COLO829 (cell line): ENCODE measurements around the gene PIANP.
A peak's percentile ranks its signal among the peaks of the same experiment; 100 is the strongest.
"Not testable (repeated sequence)": the region's sequence is repeated elsewhere in the genome, so short reads cannot be mapped to it uniquely, and the experiment has no call there.

ENCODE experiments used
- DNase-seq: peaks from one replicate; pipeline ENCODE4 v3.0.0; 2012; ENCODE audit warnings: low spot score

PIANP gene, protein sequence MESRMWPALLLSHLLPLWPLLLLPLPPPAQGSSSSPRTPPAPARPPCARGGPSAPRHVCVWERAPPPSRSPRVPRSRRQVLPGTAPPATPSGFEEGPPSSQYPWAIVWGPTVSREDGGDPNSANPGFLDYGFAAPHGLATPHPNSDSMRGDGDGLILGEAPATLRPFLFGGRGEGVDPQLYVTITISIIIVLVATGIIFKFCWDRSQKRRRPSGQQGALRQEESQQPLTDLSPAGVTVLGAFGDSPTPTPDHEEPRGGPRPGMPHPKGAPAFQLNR

DNA sequence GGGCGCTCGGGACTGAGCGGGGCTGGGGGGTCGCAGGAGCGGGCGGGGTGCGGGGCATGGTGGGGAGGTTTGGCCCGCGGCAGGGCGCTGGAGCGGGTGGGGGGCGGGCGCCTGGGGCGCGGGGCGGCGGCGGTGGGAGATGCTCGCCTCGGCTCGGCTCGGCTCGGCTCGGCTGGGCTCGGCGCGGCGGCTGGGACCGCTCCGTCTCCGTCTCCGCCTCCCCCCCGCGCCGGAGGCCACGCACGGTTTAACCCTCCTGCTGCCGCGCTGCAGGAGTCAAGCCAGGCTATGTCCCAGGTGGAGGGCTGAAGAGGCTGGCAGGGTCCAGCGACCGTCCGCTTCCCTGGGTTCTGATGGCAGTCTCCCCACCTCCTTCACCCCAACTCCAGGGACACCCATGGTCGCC lies at the start of gene PIANP:
PIANP (minus strand) TSS at position 170 of the 406 bp plus-strand sequence. CDS start 2,754 bp downstream, outside the sequence.
- DNase-seq = no peak

DNA sequence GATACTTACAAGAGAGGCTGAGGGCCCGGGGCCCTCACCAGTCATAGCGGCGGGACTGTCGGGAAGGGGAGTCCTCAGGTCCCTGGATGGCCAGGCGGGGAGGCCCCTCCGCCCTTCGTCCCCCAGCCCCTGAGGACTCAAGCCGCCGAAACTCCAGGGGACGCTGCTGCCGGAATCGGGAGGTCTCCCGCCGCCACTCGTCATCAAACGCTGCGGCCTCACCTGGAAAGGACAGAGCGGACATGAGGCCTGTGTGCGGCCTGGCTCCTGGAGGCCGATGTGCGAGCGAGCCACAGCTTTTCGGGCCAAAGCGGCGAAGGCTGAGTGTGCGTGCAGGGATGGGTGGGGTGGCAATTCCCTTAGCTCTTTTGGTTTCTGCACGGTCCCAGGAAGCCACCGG lies 48.1 kb upstream of the PIANP start:
- no peak for DNase-seq

DNA sequence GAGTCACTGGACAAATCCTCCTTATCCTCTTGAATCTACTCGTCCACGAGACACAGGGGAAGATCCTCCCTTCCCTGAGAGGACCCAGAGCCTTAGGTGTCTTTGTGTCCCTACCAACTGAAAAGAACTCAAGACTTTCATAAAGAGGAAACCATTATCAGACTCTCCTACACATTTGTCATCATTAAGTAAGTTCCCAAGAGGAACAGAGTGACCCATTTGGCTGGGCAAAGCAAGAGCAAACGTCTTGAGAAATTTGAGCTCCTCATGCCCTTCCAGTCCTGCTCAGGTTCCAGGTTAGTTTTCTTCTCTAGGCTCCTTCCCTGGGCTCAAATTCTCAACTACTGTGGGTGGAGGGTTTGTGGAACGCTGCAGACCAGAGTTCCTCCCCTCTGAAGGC lies 46.6 kb upstream of the PIANP start:
- no peak for DNase-seq

DNA sequence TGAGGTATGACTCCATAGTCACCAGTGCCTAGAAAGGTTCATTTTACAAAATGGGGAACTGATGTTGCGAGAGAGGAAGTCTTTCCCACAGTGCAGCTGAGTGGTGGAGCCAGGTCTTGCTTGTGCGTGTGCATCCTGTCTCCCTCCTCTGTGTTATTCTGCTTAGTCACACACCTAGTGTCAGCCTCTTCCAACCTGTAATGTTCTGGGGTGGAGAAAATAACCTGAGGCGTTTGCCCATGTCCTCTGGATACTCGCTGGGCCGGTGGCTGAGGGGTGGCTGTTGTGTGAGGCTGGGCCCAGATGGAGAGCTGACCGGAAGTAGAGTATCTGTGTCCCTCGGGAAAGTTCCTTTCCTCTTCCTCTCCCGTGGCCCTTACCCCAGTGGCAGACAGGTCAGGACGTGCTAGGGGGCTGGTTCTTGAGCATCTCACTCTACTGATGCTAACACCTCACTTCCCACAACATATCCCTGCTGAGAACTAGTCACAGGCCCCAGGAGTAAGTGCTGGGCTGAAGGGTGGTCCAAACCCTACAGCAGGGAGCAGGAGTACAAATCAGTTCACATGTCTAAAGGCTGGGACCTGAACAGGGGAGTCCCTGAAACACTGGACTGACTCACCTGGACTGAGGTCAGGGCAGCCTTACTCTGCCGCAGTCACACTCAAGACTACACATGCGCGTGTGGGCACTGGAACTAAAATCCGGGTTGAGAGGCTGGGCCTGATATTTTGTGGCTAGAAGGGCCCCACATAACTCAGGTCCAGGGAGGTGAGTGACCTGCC lies 45.3 kb upstream of the PIANP start:
- no peak for DNase-seq

DNA sequence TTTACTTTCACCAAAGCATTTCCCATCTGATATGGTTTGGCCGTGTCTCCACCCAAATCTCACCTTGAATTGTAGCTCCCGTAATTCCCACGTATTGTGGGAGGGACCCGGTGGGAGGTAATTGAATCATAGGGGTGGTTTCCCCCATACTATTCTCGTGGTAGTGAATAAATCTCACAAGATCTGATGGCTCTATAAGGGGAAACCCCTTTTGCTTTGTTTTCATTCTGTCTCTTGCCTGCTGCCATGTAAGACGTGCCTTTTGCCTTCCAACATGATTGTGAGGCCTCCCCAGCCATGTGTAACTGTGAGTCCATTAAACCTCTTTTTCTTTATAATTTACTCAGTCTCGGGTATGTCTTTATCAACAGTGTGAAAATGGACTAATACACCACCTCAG lies 42.7 kb upstream of the PIANP start:
- not testable (repeated sequence) for DNase-seq

DNA sequence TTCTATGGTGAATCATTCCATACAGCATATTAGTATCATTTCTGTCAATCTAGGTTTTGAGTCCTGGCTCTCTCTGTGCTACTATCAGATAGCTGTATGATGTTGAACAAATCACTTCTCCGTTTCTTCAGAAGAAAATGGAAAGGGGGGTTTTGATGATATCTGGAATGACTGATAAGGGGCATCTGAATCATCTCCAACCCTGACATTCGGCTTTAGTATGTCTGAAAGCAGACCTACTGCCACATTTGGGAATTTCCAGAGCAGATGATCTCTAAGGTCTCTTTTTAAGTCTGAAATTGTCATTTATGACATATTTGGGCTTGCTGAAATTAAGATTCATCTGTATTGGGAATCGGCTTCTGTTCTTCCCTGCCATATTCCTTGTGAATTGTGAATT lies 42.2 kb upstream of the PIANP start:
- no peak for DNase-seq

DNA sequence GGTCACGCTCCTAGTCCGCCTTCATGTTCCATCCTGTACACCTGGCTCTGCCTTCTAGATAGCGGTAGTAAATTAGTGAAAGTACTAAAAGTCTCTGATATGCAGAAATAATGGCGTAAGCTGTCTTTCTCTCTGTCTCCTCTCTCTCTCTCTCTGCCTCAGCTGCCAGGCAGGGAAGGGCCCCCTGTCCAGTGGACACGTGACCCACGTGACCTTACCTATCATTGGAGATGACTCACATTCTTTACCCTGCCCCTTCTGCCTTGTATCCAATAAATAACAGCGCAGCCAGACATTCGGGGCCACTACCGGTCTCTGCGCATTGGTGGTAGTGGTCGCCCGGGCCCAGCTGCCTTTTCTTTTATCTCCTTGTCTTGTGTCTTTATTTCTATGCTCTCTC lies 41.5 kb upstream of the PIANP start:
- not testable (repeated sequence) for DNase-seq

DNA sequence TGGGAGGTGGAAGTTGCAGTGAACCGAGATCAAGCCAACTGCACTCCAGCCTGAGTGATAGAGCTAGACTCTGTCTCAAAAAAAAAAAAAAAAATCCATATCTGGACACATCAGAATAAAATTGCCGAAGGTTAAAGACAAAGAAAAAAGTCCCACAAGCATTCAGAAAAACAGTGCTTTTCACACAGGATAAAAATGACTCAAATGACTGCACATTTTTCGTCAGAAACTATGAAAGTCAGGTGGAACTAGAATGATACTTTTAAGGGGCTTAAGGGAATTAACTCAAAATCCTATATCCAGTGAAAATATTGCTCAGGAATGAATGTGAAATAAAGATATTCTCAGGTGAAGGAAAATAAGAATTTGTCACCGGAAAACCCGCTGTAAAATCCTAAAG lies 36.1 kb upstream of the PIANP start:
- DNase-seq = no peak

DNA sequence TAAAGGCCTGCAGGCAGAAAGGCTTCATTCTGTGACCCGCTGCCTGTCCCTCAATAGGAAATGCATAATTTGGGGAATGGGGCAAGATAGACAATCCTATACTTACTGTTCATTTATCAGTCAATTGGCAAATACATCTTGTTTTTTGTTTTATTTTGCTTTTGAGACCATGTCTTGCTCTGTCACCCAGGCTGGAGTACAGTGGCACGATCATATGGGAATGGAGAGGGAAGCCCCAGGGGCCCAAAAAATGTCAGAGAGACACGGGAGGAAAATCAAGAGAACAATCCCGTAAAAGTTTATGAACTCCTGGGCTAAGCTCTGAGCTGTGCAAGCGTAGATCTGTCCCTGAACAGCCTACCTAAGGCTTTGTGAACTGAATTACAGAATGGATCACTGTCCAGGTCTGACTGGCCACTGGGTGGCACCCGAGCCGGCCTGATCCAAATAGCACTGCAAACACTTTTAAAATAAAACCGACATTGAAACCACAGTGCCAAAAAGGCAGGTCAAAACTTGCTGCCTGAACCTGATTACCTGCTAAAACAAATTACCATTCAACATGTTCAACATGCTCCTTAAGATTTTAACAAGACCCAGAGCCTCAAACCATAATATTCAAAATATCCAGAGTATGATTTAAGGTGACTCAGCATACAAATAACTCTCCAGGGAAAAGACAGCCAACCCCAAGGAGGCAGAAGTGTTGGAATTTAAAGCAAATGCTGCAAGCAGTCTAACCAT lies 35.0 kb upstream of the PIANP start:
- no peak for DNase-seq

DNA sequence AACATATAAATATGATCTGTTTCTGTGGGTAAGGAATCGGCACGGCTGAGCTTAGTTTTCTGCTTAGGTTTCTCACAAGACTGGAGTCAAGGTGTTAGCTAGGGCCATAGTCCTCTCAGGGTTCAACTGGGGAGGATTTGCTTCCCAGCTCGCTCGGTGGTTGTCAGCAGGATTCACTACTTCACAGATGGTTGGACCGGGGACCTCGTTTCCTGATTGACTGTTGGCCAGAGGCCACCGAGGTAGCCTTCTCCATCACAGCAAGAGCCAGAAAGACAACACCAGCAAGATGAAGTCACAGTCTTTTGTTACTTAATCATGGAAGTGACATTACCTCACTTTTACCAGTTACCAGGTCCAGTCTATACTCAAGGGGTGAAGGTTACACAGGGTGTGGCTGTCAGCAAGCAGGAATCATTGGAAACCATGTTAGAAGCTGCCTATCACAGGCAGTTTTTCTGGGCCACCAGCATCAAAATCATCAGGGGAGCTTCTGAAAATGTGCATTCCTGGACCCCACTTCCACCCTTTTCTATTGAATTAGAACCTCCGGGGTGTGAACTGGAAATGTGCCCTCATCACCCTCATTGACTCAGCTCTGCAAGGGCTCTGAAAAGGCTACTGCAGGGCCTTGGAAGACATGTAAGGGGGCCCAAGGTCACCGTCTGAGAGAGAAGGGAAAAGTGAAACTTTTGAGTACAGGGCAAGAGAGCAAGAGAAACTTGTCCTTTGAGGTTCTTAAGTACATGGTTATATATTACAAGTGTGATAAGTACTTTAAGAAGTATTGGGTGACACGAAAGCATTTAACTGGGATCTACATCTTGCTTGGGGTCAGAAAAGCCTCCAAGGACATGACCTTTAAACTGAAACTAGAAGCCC lies 34.1 kb upstream of the PIANP start:
- no peak for DNase-seq

DNA sequence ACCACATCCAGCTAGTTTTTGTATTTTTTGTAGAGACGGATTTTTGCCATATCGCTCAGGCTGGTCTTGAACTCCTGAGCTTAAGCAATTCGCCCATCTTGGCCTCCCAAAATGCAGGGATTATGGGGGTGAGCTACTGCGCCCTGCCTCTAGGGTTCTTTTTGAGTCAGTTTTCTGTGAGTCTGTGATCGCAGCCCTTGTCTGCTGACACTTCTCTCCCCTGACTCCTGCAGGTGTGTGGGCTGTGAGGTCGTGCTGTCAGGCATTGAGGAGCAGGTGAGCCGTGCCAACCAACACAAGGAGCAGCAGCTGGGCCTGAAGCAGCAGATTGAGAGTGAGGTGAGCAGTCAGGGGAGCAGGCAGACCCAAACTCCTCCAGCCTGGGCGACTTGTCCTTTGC lies 29.6 kb upstream of the PIANP start:
- no peak for DNase-seq

DNA sequence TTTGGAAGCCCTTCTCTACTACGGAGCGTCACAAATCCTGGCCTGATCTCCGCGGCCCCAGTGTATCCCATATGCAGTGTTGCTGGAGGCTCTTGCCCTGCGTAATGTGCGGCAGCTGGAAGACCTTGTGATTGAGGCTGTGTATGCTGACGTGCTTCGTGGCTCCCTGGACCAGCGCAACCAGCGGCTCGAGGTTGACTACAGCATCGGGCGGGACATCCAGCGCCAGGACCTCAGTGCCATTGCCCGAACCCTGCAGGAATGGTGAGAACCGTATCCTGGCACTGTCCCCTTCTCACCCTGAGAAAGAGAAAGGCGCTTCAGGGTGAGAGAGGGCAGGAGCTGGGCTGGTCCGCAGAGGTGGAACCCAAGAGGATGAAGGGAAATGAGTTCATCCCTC lies 28.6 kb upstream of the PIANP start:
- DNase-seq = no peak

DNA sequence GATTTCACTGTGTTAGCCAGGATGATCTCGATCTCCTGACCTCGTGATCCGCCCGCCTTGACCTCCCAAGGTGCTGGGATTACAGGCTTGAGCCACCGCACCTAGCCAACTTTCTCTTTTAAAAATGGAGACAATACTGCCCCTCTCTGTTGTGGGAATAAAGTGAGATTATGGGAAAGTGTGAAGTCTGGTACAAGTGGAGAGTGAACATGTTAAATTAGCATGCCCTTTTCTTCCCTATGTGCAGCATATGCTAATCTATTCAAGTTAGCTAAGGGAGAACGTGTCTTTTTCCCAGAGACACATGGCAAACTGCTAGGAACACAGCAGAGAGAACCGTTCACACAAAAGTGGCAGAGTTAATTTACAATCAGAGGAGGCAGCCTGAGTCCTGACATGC lies 24.7 kb upstream of the PIANP start:
- no peak for DNase-seq

DNA sequence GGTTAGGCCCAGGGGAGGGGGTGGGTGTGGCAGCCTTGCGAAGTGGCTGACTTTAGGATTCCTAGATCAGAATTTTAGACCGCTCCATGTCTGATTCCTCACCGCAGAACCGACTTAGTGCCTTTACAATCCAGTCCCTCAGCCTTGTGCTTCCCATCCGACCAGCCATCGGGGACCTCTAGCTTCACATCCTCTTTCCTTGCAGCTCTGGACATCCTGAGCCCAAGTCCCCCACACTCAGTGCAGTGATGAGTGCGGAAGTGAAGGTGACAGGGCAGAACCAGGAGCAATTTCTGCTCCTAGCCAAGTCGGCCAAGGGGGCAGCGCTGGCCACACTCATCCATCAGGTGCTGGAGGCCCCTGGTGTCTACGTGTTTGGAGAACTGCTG lies 23.8 kb upstream of the PIANP start:
- no peak for DNase-seq

DNA sequence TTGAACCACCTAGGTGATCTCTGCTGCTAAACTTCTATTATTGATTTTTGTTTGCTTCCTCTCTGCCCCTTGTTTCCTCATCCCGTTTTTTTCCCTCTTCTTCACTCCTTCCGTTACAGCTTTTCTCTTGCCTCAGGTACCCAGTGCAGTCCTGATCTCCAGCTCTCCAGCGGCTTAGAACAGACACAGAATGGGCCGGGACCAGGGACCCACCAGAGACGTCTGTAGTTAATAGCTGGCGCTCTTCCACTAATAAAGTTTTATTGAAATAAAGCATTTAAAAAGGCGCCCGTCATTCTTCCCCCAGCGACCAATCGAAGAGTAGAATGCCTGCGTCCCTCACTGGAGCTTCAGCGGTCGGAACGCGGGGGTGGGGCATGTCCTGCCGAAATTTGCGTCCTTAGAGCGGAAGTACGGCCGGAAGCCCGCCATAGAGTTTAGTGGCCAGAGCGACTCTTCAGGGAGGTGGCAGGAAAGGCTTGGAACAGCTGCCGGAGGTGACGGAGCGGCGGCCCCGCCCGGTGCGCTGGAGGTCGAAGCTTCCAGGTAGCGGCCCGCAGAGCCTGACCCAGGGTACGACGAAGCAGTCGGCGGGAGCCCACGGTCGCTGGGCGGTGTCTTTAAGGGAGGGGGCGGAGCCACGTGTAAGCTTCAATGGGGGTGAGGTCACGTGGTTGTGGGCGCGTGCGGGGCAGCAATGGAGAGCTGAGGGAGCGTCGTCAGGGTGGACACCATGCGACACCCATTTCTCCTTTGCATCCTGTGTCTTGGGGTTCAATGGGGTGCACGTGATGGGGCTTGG lies 23.2 kb upstream of the PIANP start, which contains the start of gene COPS7A:
COPS7A (plus strand) TSS at position 440 of the 802 bp plus-strand sequence. CDS start 611 bp downstream, outside the sequence.
- peak; percentile 98 for DNase-seq

DNA sequence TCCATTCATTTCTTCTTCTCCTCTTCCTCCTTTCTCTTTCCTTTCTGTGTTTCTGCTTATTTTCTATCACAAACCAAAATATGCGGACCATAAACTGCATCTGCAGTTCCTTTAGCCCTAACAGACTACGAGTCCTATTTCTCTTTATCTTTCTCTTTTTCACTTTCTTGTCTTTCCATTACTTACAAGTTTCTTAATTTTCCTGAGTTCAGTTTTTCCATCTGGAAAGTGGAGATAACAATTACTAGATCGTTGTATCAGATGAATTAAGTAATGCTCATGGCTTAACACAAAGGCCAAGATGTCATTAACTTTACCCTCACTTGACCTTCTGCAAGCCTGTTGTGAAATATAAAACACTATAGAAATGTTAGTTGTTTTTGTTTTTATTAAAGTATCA lies 22.2 kb upstream of the PIANP start:
- DNase-seq = no peak

DNA sequence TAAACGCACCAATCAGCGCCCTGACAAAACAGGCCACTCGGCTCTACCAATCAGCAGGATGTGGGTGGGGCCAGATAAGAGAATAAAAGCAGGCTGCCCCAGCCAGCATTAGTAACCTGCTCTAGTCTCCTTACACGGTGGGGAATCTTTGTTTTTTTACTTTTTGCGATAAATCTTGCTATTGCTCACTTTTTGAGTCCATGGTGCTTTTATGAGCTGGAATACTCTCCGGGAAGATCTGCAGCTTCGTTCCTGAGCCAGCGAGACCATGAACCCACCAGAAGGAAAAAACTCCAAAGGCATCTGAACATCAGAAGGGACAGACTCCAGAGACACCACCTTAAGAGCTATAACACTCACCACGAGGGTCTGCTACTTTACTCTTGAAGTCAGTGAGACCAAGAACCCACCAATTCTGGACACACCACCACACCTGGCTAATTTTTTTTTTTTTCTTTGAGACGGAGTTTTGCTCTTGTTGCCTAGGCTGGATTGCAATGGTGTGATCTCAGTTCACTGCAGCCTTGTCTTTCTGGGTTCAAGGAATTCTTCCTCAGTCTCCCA lies 16.3 kb upstream of the PIANP start:
- DNase-seq = no peak

DNA sequence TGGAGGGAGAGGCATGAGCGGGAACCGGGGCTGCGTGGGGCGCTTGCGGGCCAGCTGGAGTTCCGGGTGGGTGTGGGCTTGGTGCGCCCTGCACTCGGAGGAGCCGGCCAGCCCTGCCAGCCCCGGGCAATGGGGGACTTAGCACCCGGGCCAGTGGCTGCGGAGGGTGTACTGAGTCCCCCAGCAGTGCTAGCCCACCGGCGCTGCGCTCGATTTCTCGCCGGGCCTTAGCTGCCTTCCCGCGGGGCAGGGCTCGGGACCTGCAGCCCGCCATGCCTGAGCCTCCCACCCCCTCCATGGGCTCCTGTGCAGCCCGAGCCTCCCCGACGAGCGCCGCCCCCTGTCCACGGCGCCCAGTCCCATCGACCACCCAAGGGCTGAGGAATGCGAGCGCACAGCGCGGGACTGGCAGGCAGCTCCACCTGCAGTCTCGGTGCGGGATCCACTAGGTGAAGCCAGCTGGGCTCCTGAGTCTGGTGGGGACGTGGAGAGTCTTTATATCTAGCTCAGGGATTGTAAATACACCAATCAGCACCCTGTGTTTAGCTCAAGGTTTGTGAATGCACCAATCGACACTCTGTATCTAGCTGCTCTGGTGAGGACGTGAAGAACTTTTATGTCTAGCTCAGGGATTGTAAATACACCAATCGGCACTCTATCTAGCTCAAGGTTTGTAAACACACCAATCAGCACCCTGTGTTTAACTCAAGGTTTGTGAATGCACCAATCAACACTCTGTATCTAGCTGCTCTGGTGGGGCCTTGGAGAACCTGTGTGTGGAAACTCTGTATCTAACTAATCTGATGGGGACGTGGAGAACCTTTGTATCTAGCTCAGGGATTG lies 15.6 kb upstream of the PIANP start:
- not testable (repeated sequence) for DNase-seq

DNA sequence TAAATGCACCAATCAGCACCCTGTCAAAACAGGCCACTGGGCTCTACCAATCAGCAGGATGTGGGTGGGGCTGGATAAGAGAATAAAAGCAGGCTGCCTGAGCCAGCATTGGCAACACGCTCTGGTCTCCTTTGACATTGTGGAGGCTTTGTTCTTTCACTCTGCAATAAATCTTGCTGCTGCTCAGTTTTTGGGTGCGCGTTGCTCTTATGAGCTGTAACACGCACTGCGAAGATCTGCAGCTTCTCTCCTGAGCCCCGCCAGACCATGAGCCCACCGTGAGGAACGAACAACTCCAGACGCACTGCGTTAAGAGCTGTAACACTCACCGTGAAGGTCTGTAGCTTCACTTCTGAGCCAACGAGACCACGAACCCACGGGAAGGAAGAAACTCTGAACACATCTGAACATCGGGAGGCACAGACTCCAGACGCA lies 8.4 kb upstream of the PIANP start:
- DNase-seq = no peak

DNA sequence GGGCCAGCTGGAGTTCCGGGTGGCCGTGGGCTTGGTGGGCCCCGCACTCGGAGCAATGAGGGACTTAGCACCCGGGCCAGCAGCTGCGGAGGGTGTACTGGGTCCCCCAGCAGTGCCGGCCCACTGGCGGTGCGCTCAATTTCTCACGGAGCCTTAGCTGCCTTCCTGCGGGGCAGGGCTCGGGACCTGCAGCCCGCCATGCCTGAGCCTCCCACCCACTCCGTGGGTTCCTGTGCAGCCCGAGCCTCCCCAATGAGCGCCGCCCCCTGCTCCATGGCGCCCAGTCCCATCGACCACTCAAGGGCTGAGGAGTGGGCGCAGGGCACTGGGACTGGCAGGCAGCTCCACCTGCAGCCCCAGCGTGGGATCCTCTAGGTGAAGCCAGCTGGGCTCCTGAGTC lies 7.7 kb upstream of the PIANP start:
- DNase-seq = not testable (repeated sequence)
